BLaER1 (cell line): Measurements from ENCODE around the gene NPIPB8.
"Not testable (repeated sequence)": the region's sequence is repeated elsewhere in the genome, so short reads cannot be mapped to it uniquely, and the experiment has no call there.

Experiments used
- H3K27ac ChIP-seq: shearing (Covaris generic); formaldehyde crosslinking; 2 replicates; pipeline ENCODE4 v1.8.1; 2022
- H3K27me3 ChIP-seq: shearing (Covaris generic); formaldehyde crosslinking; 2 replicates; pipeline ENCODE4 v1.8.1; 2022
- H3K36me3 ChIP-seq: shearing (Covaris generic); formaldehyde crosslinking; 2 replicates; pipeline ENCODE4 v1.8.1; 2022
- H3K4me1 ChIP-seq: shearing (Covaris generic); formaldehyde crosslinking; 2 replicates; pipeline ENCODE4 v1.8.1; 2022
- H3K4me2 ChIP-seq: shearing (Covaris generic); formaldehyde crosslinking; 2 replicates; pipeline ENCODE4 v1.8.1; 2022
- H3K4me3 ChIP-seq: shearing (Covaris generic); formaldehyde crosslinking; 2 replicates; pipeline ENCODE4 v1.8.1; 2022
- H3K9ac ChIP-seq: shearing (Covaris generic); formaldehyde crosslinking; 2 replicates; pipeline ENCODE4 v1.8.1; 2022
- H3K9me3 ChIP-seq: shearing (Covaris generic); formaldehyde crosslinking; 2 replicates; pipeline ENCODE4 v1.8.1; 2022
- H4K20me1 ChIP-seq: shearing (Covaris generic); formaldehyde crosslinking; 2 replicates; pipeline ENCODE4 v1.8.1; 2022
- Cebpa-rat ChIP-seq: shearing (Covaris generic); IDR thresholded peaks from 2 replicates; pipeline ENCODE4 v1.8.1; 2022

NPIPB8 gene

DNA sequence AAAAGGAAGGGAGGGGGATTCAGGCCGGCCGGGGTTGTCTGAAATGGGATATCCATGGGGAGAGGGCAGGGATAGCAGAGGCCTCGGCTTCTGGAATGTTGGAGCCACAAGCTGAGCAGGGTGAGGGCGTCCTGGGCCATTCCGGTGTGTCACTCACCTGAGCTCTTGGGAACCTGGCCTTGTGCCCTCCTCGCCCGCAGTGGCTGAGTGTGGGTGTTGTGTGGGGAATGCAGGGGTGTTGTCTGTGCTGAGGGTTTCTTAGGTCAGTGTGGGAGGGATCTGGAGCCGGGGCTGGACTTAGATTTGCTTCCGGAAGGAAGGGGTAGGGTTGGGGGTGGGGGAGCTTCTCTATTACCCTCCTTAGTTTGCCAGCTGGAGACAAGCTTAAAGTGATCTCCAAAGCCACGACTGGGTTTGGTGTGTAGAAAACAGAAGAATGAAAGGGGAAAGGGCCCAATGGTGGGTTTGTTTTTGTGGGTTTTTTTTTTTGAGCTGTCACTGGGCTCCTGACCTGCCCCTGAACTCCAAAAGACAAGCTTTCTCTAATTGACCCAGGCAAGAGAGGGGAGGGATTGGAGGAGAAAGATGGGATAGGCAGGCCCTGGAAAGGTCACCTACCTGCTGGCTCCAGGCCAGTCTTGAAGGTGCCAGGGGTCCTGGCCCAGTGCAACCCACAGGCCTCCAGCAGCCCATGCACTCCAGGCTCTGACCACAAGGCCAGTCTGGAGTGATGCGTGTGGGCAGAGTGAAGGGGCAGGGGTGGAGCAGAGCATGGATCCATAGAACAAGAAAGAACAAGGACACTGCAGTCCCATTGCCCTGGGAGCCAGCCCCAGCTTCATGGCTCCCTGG lies 40.8 kb upstream of the NPIPB8 start, which contains the start of gene SULT1A2:
Gene SULT1A2 (minus strand): TSS at position 211 of the 852 bp plus-strand sequence. CDS start 1,120 bp downstream, outside the sequence.
- Histone ChIP-seq H4K20me1 (no peaks in the 10 kb centered on the region), H3K27ac (peak within 1 kb of the TSS; percentile 52; the same call in 1 of the 2 replicates), H3K27me3 (no peaks in the 10 kb centered on the region), H3K4me1 (peaks cover 19% of the 10 kb centered on the region), H3K36me3 (peaks cover 14% of the 10 kb centered on the region), H3K4me3 (no peak within 1 kb of the TSS), H3K9ac (no peak within 1 kb of the TSS), H3K9me3 (no peaks in the 10 kb centered on the region), H3K4me2 (peak within 1 kb of the TSS; percentile 80)
- no peak for TF ChIP-seq Cebpa-rat

DNA sequence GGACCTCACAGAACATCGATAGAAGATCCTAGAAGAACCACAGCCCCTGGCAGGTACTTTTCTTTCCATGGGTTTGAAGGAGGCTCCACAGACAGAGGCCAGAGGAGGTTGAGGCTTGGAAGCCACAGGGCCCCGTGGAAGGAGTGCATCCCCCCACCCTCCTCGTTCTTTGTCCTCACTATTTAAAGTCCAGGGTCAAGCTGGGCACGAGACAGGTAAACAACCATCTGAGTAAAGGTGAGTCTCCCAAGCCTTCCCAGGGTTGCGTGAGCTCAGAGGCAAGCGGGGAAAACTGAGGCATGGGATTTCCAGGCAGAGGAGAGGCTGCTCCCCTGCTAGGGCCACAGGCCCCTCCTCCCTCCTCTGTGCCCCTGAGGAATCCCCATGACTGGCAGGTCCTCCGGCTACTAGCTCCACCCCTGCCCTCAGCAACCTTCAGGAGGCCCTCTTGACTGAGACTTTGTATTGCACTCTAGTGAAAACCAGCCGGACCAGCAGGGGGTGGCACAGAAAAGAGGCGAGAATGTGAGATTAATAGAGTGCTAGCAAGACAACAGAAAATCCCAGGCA lies 40.1 kb upstream of the NPIPB8 start:
- no peaks in the 10 kb centered on the region for H3K27me3 ChIP-seq
- H3K4me1 ChIP-seq: peaks cover 23% of the 10 kb centered on the region
- TF ChIP-seq Cebpa-rat: no peak
- no peak overlapping the region for H3K9ac ChIP-seq
- peak overlapping the region; percentile 80 for H3K4me2 ChIP-seq
- H4K20me1 ChIP-seq: no peaks in the 10 kb centered on the region
- peaks cover 7% of the 10 kb centered on the region for H3K36me3 ChIP-seq
- H3K4me3 ChIP-seq: no peak overlapping the region
- peak overlapping the region; percentile 52; the same call in 1 of the 2 replicates for H3K27ac ChIP-seq
- no peaks in the 10 kb centered on the region for H3K9me3 ChIP-seq

- not testable (repeated sequence) for H3K36me3 ChIP-seq, H3K9me3 ChIP-seq, H3K9ac ChIP-seq, H3K4me2 ChIP-seq, H4K20me1 ChIP-seq, H3K4me3 ChIP-seq, H3K27ac ChIP-seq, H3K27me3 ChIP-seq
- peaks cover 35% of the 10 kb centered on the region for H3K4me1 ChIP-seq
Measured at GRCh38 chr16:28599377-28600285, 38.2 kb upstream of the NPIPB8 start.

DNA sequence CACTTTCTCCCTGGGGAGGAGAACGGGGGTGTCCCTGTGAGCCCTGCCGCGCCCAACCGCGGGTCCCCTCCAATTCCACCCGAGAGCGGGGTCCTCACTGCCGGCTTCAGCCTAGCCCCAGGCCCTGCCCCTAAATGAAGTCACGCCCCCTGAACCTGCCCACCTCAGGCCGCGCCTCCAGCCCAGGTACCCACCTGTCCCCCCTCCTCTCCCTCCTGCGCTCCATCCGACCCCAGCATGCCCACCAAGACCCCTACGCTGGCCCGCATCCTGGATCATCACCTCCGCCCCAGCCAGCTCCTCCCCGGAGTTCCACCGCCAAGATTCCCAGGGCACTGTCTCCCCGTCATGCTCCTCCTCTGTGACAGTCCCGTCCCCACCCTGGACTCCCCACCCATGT lies 36.9 kb upstream of the NPIPB8 start:
- not testable (repeated sequence) for H4K20me1 ChIP-seq, H3K9ac ChIP-seq, H3K27ac ChIP-seq, H3K27me3 ChIP-seq, H3K9me3 ChIP-seq, H3K4me2 ChIP-seq, H3K36me3 ChIP-seq, H3K4me3 ChIP-seq
- H3K4me1 ChIP-seq: peaks cover 35% of the 10 kb centered on the region

- H4K20me1 ChIP-seq, H3K4me3 ChIP-seq, H3K27me3 ChIP-seq, H3K9me3 ChIP-seq, H3K4me2 ChIP-seq, H3K9ac ChIP-seq, H3K27ac ChIP-seq: not testable (repeated sequence)
- Histone ChIP-seq H3K36me3 (peaks cover 13% of the 10 kb centered on the region; the same call in 1 of the 2 replicates), H3K4me1 (peaks cover 33% of the 10 kb centered on the region)
Measured at GRCh38 chr16:28601589-28601988, 36.3 kb upstream of the NPIPB8 start.

DNA sequence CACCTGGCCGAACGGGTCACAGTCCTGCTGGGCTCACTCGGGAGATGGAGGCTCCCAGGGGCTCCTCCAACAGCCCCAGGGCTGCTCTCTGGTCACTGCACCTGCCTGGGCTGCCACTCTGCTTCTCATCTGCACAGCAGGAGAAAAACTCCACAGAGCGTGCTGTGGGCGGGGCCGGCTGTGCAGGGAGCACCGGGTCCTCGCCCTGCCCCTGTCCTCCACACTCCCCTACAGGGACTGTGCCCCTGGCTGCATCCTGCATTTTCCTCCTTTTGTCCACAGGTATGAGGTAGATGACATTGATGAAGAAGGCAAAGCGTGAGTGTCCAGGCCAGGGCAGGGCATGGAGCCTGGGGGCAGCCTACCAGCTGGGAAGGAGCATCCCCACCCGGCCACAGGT lies 35.8 kb upstream of the NPIPB8 start:
- not testable (repeated sequence) for H3K4me2 ChIP-seq, H3K27me3 ChIP-seq, H3K27ac ChIP-seq, H3K4me3 ChIP-seq, H3K9ac ChIP-seq, H4K20me1 ChIP-seq, H3K9me3 ChIP-seq
- Histone ChIP-seq H3K36me3 (peaks cover 17% of the 10 kb centered on the region; the same call in 1 of the 2 replicates), H3K4me1 (peaks cover 28% of the 10 kb centered on the region)

- H3K27ac ChIP-seq: no peak overlapping the region
- H3K36me3 ChIP-seq: peaks cover 17% of the 10 kb centered on the region; the same call in 1 of the 2 replicates
- H3K9me3 ChIP-seq: no peaks in the 10 kb centered on the region
- peaks cover 24% of the 10 kb centered on the region for H3K4me1 ChIP-seq
- no peak overlapping the region for H3K4me3 ChIP-seq
- H3K9ac ChIP-seq: no peak overlapping the region
- H3K27me3 ChIP-seq: no peaks in the 10 kb centered on the region
- no peak overlapping the region for H3K4me2 ChIP-seq
- TF ChIP-seq Cebpa-rat: no peak
- no peaks in the 10 kb centered on the region for H4K20me1 ChIP-seq
Measured at GRCh38 chr16:28602529-28602928, 35.3 kb upstream of the NPIPB8 start.

DNA sequence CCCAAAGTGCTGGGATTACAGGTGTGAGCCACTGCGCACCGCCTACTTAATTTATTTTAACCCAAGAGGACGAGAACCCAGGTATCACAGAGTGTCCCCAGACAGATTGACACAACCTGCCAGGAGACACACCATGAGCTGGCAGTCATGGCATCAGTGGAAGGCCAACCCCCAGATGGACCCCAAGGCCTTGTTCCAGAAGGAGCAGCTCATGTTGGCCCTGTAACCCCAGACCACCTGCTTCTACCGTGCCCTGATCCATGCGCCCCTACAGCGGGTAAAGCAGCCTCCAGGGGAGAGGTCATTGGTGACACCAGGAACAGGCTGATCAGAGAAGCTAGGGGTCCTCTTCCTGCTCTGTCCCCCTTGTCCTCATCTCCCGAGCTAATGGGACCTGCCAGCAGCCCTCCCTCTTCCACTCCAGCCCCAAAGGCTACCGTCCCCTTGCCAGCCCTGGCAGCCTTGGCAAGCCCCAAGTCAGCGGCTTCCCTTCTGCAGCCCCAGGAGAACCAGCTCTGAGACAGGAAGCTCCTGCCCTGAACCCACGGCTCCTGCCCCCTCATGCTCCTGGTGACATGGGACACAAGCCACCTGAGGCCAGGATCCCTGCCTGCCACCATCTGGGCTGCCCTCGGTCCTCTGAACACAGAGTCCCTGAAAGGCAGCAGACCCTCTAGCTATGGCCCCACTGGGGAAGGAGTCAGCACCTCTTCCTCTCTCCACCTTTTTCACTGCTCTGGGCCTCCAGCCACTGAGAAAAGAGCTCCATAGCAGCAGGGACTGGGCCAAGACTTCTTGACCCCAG lies 34.3 kb upstream of the NPIPB8 start:
- peak overlapping the region; percentile 26; the same call in 1 of the 2 replicates for H3K27ac ChIP-seq
- TF ChIP-seq Cebpa-rat: no peak
- H3K9me3 ChIP-seq: no peaks in the 10 kb centered on the region
- H4K20me1 ChIP-seq: no peaks in the 10 kb centered on the region
- H3K36me3 ChIP-seq: peaks cover 27% of the 10 kb centered on the region; the same call in 1 of the 2 replicates
- no peak overlapping the region for H3K9ac ChIP-seq
- peak overlapping the region; percentile 23 for H3K4me2 ChIP-seq
- H3K4me3 ChIP-seq: no peak overlapping the region
- peaks cover 15% of the 10 kb centered on the region for H3K4me1 ChIP-seq
- no peaks in the 10 kb centered on the region for H3K27me3 ChIP-seq

DNA sequence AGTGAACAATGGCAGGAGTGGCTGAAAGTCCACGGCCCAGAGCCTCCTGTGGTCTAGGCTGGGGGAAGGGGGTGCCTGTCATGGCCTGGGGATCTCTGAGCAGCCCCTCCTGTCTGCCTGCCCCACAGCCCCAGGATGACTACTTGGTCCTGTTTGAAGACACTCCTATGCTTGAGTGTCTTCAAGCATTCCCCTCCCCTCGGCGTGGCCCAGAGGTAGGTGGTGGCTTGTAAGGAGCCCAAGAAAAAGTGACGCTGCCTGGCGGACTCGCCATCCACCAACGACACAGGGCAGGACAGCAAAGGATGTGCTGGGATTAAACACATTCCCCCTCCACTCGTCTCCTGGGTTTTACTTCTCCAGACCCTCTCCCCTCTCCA lies 33.7 kb upstream of the NPIPB8 start:
- Histone ChIP-seq H3K4me1 (peaks cover 18% of the 10 kb centered on the region), H3K27ac (peak overlapping the region; percentile 26; the same call in 1 of the 2 replicates), H3K4me2 (peak overlapping the region; percentile 23), H3K36me3 (peaks cover 27% of the 10 kb centered on the region; the same call in 1 of the 2 replicates), H3K9ac (no peak overlapping the region), H3K4me3 (no peak overlapping the region), H4K20me1 (peaks cover under 1% of the 10 kb centered on the region; the same call in 1 of the 2 replicates), H3K9me3 (no peaks in the 10 kb centered on the region), H3K27me3 (no peaks in the 10 kb centered on the region)
- no peak for TF ChIP-seq Cebpa-rat
